GM12801 (cell line): ENCODE results near the gene SCAF8.

Source experiments
- TF ChIP-seq, protein P1 (sequence below): IDR thresholded peaks from one replicate; pipeline ENCODE4 v1.5.1; 2011; ENCODE audit warnings: control low read depth; ENCODE audit not compliant: insufficient read length; ENCODE audit errors: extremely low read depth

Gene SCAF8

DNA sequence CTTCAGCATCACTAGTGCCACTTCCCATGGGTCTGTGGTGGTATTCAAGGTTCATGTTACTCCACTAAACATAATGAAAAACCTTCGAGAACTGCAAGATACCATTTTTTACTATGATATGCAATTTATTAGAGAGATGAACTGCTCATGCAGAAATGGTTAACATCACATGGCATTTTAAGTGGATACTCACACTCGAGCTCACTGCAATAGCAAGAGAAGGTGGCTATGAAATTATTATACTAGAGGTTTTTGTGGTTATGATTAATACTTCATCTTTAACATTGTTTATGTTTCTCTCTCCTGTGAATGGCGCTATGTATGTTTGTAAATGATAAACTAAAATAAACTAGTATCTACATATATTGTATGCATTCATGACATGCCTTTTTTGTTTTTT is 35.1 kb downstream of the SCAF8 start:
- TF ChIP-seq, protein P1, sequence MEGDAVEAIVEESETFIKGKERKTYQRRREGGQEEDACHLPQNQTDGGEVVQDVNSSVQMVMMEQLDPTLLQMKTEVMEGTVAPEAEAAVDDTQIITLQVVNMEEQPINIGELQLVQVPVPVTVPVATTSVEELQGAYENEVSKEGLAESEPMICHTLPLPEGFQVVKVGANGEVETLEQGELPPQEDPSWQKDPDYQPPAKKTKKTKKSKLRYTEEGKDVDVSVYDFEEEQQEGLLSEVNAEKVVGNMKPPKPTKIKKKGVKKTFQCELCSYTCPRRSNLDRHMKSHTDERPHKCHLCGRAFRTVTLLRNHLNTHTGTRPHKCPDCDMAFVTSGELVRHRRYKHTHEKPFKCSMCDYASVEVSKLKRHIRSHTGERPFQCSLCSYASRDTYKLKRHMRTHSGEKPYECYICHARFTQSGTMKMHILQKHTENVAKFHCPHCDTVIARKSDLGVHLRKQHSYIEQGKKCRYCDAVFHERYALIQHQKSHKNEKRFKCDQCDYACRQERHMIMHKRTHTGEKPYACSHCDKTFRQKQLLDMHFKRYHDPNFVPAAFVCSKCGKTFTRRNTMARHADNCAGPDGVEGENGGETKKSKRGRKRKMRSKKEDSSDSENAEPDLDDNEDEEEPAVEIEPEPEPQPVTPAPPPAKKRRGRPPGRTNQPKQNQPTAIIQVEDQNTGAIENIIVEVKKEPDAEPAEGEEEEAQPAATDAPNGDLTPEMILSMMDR, result no peak

DNA sequence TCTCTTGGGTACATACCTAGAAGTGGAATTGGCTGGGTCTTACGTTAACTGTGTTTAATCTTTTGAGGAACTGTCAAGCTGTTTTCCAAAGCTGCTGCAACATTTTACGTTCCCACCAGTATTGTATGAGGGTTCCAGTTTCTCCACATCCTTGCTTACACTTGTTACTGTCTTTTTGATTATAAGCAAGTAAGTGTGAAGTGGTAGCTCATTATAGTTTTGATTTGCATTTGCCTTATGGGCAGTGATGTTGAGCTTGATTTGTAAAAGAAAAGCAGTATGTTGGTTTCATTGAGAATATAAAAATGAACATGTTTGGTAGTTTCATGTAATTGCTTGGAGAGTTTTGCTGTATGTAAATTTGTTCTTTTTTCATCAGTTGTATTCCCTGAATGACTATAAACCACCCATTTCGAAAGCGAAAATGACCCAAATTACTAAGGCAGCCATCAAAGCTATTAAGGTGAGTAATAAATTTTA is 40.4 kb downstream of the SCAF8 start:
- TF ChIP-seq, protein P1, result no peak

DNA sequence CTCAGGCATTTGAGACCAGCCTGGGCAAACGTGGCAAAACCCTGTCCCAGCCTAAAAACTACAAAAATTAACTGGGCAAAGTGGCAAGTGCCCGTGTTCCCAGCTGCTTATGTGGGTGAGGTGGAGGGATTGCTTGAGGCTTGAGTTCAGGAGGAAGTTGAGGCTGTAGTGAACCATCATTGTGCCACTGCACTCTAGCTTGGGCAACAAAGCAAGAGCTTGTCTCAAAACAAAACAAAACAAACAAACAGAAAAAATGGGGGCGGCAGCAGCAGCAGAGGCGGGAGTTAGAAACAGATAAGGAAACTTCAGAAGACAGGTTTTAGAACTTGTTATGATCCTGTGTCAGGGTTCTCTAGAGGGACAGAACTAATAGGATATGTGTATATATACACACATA is 49.0 kb downstream of the SCAF8 start:
- TF ChIP-seq, protein P1, result no peak

DNA sequence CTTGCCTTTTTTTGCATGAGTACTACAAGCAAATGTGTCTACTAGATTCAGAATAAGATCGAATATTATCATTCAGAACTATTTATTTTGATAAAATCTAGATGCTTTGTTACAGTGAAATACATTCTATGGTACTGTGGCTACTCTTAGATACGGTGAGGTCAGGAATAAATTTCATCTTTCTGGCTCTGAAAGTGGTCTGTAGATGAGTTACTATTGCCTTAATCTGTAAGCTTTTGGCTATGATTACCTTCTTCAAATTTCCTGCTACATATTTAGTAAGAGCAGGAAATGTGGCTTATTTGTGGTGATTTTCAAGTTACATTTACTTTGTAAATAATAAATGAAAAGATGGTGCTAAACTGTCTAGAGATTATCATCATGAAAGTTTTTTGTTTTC is 50.0 kb downstream of the SCAF8 start:
- TF ChIP-seq, protein P1, result no peak

DNA sequence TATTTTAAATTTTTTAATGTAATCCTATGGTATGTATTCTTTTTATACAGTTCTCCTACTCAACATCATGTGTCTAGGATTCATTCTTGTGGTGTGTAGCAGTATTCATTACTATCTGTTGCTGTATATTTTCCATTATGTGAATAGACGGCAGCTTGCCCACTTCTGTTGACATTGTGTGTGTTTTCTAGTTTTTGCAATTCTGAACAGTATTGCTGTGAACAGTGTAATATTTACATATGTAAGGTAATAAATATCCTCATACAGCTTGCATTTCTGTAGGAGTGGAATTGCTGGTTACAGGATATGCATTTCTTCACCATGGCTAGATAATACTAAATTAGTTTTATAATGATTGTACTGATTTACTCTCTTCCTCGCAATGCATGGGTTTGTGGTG is 51.9 kb downstream of the SCAF8 start:
- TF ChIP-seq, protein P1, result no peak

DNA sequence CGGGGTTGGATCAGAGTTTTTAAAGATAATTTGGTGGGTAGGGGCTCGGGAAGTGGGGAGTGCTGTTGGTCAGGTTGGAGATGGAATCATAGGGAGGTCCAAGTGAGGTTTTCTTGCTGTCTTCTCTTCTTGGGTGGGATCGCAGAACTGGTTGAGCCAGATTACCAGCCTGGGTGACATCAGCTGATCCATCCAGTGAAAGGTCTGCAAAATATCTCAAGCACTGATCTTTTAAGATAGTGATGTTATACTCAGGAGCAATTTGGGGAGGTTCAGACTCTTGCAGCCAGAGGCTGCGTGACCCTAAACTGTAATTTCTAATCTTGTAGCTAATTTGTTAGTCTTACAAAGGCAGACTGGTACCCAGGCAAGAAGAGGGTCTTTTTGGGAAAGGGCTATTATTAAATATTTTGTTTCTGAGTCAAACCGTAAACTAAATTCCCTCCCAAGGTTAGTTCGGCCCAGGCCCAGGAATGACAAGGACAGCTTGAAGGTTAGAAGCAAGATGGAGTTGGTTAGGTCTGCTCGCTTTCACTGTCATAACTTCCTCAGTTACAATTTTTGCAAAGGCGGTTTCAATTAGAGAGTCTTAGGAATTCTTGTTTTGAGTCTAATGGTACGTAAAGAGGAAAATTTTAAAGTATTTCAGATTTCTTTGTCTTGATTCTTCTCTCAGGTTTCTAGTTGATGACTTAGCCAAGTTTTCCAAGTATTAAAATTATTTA is 53.1 kb downstream of the SCAF8 start:
- TF ChIP-seq, protein P1, result no peak

DNA sequence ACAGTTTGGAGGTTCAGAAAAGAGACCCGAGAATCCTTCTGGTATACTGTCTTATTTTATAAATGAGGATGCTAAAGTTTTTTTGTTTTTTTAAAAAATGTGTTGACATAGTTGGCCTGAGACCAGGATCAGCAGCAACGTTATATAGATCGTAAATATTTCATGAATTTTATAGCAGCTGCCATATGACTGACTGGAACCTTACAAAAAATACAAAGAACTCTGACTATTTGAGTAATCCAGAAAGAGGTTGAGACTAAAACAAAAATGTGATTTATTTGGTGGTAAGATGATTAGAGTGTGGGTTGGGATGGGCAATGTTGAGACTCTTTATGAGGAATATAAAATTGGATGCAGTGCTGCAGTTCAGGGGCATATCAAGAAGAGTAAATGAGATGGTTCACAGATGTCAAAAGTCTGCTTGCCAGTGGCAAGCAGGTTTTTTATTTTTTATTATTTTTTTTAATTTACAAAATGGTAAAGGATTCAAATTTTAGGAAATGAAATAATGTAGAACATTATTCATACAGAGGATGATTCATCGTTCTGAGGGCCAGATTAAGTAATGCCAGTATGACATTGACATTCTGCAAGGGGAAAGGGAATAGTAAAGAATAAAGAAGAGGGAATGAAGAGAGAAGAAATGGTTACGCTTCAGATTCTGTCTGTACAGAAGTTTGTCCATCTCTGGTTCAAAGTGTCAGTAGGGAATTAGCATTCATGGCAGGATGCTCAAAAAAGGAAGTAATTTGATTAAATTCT is 58.5 kb downstream of the SCAF8 start:
- TF ChIP-seq, protein P1, result no peak
